HG03558 (cell line): ENCODE measurements around the gene POLDIP2.

Source experiments
- ATAC-seq: cut with Tn5 transposase; IDR thresholded peaks from one replicate; pipeline ENCODE4 v1.9.1; 2021; ENCODE audit warnings: moderate number of reproducible peaks; ENCODE audit not compliant: unreplicated experiment; ENCODE audit errors: extremely low read depth

The POLDIP2 gene

GRCh38 chr17:28318759-28319597 is 38.3 kb downstream of the POLDIP2 start, which contains the start of gene TMEM97:
TMEM97 (plus strand) TSS chr17:28319200; CDS start chr17:28319240, 40 bp downstream.
- peak; percentile 92 for ATAC-seq

DNA sequence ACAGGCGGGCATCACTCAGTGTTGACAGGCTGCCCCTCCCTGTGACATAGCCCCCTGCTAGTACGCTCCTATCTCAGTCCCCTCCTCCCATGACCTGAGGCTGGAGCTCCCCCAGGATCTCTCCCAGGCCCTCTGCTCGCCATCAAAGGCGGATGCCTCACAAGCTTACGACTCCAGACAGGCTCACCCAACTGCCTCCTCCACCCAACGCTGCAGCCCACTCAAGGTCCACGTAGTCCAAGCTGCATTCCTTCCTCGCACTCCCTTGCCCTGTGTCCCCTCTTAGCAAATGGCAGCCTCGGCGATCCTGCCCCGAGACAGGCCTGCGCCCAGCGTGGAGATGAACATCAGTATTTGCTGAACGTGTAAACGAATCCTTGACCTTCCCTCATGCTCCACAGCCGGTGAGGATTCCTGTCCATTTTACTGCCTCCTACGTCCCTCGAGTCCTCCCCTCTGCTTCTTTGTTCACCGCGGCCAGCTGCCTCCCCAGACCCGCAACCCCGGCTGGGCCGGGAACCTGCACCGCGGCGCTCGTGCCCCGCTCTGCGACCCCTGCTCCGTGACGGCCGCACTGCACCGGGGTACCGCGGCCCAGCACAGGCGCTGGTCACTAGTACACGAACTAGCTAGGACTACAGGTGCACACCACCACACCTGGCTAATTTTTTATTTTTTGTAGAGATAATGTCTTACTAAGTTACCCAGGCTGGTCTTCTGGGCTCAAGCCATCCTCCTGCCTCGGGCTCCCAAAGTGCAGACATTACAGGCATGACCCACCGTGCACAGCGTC is 39.2 kb downstream of the POLDIP2 start:
- no peak for ATAC-seq

DNA sequence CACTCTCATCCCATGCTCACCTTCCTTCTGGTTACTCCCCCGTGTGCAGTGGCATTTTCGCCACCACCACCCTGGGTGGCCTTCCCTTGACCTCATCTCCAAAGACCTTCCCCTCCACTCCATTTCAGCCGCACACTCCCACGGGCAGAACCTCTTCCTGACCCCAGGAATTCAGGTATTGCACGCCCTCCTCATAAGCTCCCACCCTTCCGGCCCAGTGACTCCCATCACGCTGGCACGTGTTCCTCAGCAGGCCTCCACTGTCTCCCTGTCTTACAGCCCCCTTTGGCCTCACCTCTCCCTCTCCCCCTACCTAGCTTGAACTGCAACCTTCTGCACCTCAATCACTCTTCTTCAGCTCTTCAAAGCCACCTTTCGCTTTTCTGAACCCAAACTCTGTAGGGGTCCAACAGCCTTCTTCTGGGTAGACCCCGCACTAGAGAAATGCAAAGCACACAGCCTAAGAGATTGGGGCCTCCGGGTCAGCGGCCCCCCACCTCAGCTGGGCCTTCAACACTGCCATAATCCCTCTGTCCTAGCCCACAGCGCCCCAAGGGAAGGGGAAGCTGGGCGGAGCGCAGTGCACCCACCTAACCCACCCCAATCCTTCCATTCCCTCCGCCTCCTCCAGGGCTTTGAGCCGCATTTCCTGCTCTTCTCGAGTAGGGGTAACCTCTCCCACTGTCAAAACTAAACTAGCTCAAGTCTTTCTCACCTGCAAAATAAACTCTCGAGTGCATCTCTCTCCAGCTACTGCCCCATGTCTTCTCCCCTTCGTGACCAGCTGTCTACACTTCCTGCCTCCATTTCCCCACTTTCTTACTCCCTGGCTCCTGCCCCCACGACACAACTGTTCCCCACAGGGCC is 40.0 kb downstream of the POLDIP2 start:
- ATAC-seq, result no peak

DNA sequence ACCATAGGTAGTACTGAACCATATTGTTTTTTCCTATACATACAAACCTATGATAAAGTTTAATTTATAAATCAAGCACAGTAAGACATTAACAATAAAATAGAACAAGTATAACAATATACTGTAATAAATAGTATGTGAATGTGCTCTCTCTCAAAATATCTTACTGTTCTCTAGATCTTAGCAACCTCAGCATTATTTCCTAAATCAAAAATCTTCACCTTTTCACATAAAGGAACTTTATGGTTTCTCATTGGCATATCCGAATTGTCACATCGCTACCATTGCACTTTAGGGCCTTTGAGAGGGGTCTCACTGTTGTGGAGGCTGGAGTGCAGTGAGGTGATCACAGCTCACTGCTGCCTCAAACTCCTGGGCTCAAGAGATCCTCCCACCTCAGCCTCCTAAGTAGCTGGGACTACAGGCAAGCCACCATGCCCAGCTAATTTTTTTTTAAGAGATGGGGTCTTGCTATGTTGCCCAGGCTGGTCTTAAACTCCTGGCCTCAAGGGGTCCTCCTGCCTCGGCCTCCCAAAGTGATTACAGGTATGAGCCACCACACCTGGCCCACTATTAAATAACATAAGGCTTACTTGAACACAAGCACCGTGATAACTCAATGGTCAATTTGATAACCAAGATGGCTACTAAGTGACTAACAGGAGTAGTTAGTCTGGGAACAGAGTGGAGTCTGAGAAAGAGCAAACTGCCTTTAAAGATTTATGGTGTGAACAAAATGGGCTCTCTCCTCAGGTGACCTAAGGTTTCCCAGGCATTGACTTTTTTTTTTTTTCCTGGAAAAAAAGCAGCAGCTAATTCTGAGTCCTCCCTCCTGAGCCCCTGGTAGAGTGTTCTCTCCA is 41.3 kb downstream of the POLDIP2 start:
- ATAC-seq, result no peak

DNA sequence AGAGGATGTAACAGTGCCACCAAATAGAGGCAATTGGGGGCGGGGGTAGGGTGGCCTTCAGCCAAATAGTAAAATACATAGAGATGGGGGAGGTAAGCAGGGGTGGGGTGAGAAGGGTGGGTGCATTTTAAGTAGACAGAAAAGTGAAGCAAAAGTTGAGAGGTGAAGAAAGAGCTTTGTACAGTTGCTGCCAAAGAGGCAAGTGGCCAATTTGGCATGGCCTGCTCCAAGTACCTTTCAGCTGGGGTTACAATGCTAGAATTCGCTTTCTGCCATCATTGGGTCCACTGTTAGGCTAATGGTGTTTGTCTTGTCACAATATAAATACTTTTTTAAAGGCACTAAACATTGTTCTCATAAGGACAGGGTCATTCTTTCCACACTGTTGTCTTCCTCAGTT is 43.5 kb downstream of the POLDIP2 start:
- no peak for ATAC-seq

DNA sequence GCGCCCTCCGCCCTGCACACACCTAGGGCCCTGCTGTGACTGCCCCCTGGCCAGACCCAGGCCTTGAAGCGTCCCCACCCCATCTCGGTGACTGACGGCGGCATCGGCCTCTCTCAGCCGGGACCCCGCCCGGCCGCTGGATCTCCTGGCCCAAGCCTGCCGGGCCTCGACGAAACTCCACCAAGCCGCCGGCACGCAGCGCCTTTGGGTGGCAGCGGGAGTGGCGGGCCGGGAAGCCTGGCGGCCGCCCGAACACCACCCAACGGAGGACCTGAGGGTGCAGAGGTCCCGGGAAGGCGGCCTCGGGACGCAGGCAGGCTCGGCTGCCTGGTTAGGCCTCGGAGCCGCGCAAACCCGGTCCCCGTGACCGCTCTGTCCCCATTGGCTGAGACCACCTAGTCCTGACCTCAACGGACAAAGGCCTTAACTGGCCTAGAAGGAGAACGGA is 50.3 kb downstream of the POLDIP2 start:
- ATAC-seq, result no peak

DNA sequence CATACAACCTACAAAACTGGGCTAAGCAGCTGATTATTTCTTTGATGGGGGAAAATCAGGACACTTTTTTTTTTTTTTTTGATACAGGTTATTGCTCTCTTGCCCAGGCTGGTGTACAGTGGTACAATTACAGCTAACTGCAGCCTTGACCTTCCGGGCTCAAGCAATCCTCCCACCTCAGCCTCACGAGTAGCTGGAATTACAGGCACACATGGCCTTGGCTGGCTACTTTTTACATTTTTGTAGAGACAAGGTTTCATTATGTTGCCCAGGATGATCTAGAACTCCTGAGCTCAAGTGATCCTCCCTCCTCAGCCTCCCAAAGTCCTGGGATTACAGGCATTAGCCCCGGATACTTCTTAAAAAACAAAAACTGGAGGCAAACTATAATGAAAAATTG is 58.9 kb downstream of the POLDIP2 start:
- no peak for ATAC-seq
